Measurements from ENCODE around the gene SCGN.

SCGN gene

GRCh38 chr6:25685896-25686295 lies 33.9 kb downstream of the SCGN start:
- TF ChIP-seq TCF12 (IDR thresholded peaks at IDR 0.05; ENCODE audit: low read depth) (no peak), RAD21 (IDR thresholded peaks at IDR 0.05; ENCODE audit: low read depth) (no peak)

- no peak for TF ChIP-seq TEAD4 (IDR thresholded peaks at IDR 0.05)
- no peak for TF ChIP-seq NFIC (IDR thresholded peaks at IDR 0.05)
- TF ChIP-seq CREB1 (IDR thresholded peaks at IDR 0.05; ENCODE audit: low read depth): no peak
- TF ChIP-seq FOXM1 (IDR thresholded peaks at IDR 0.05; ENCODE audit: borderline replicate concordance, low read depth): no peak
- no peak for TF ChIP-seq EP300 (IDR thresholded peaks at IDR 0.05; ENCODE audit: borderline replicate concordance)
- TF ChIP-seq TAF1 (IDR thresholded peaks at IDR 0.05; ENCODE audit: low read depth): no peak
- TF ChIP-seq TCF12 (IDR thresholded peaks at IDR 0.05; ENCODE audit: low read depth): no peak
- no peak for TF ChIP-seq ZBTB7A (IDR thresholded peaks at IDR 0.05; ENCODE audit: low read depth)
- no peak for TF ChIP-seq RAD21 (IDR thresholded peaks at IDR 0.05; ENCODE audit: low read depth)
- no peak for TF ChIP-seq CEBPB (IDR thresholded peaks at IDR 0.05)
These were observed 34.8 kb downstream of the SCGN start for GRCh38 chr6:25686856-25687255.

- TF ChIP-seq ZBTB7A (IDR thresholded peaks at IDR 0.05; ENCODE audit: low read depth): no peak
- TF ChIP-seq EP300 (IDR thresholded peaks at IDR 0.05; ENCODE audit: borderline replicate concordance): no peak
- TF ChIP-seq RAD21 (IDR thresholded peaks at IDR 0.05; ENCODE audit: low read depth): no peak
- no peak for TF ChIP-seq CREB1 (IDR thresholded peaks at IDR 0.05; ENCODE audit: low read depth)
- no peak for TF ChIP-seq TEAD4 (IDR thresholded peaks at IDR 0.05)
- no peak for TF ChIP-seq YY1 (IDR thresholded peaks at IDR 0.05; ENCODE audit: low read depth)
- no peak for TF ChIP-seq REST (IDR thresholded peaks at IDR 0.05; ENCODE audit: low read depth)
- TF ChIP-seq FOXM1 (IDR thresholded peaks at IDR 0.05; ENCODE audit: borderline replicate concordance, low read depth): no peak
- no peak for TF ChIP-seq MAX (IDR thresholded peaks at IDR 0.05)
- no peak for TF ChIP-seq TAF1 (IDR thresholded peaks at IDR 0.05; ENCODE audit: low read depth)
- no peak for TF ChIP-seq NFIC (IDR thresholded peaks at IDR 0.05)
- no peak for TF ChIP-seq USF1 (IDR thresholded peaks at IDR 0.05)
- TF ChIP-seq CEBPB (IDR thresholded peaks at IDR 0.05): no peak
- no peak for TF ChIP-seq TCF12 (IDR thresholded peaks at IDR 0.05; ENCODE audit: low read depth)
- no peak for TF ChIP-seq EGR1 (IDR thresholded peaks at IDR 0.05)
These were observed 38.0 kb downstream of the SCGN start for GRCh38 chr6:25689966-25690365.

GRCh38 chr6:25691894-25692293 lies 39.9 kb downstream of the SCGN start:
- no peak for TF ChIP-seq CEBPB (IDR thresholded peaks at IDR 0.05)
- no peak for TF ChIP-seq REST (IDR thresholded peaks at IDR 0.05; ENCODE audit: low read depth)
- no peak for TF ChIP-seq TCF12 (IDR thresholded peaks at IDR 0.05; ENCODE audit: low read depth)
- no peak for TF ChIP-seq USF1 (IDR thresholded peaks at IDR 0.05)
- TF ChIP-seq MAX (IDR thresholded peaks at IDR 0.05): no peak
- no peak for TF ChIP-seq EGR1 (IDR thresholded peaks at IDR 0.05)
- TF ChIP-seq CREB1 (IDR thresholded peaks at IDR 0.05; ENCODE audit: low read depth): no peak
- TF ChIP-seq TAF1 (IDR thresholded peaks at IDR 0.05; ENCODE audit: low read depth): no peak
- no peak for TF ChIP-seq EP300 (IDR thresholded peaks at IDR 0.05; ENCODE audit: borderline replicate concordance)
- TF ChIP-seq FOXM1 (IDR thresholded peaks at IDR 0.05; ENCODE audit: borderline replicate concordance, low read depth): no peak
- no peak for TF ChIP-seq ZBTB7A (IDR thresholded peaks at IDR 0.05; ENCODE audit: low read depth)
- TF ChIP-seq TEAD4 (IDR thresholded peaks at IDR 0.05): no peak

GRCh38 chr6:25692472-25692871 lies 40.5 kb downstream of the SCGN start:
- TF ChIP-seq TAF1 (IDR thresholded peaks at IDR 0.05; ENCODE audit: low read depth) (no peak), EP300 (IDR thresholded peaks at IDR 0.05; ENCODE audit: borderline replicate concordance) (no peak), REST (IDR thresholded peaks at IDR 0.05; ENCODE audit: low read depth) (no peak), EGR1 (IDR thresholded peaks at IDR 0.05) (no peak), RAD21 (IDR thresholded peaks at IDR 0.05; ENCODE audit: low read depth) (no peak), MAX (IDR thresholded peaks at IDR 0.05) (no peak), YY1 (IDR thresholded peaks at IDR 0.05; ENCODE audit: low read depth) (no peak), CEBPB (IDR thresholded peaks at IDR 0.05) (no peak), ZBTB7A (IDR thresholded peaks at IDR 0.05; ENCODE audit: low read depth) (no peak), FOXM1 (IDR thresholded peaks at IDR 0.05; ENCODE audit: borderline replicate concordance, low read depth) (no peak), USF1 (IDR thresholded peaks at IDR 0.05) (no peak), CREB1 (IDR thresholded peaks at IDR 0.05; ENCODE audit: low read depth) (no peak), NFIC (IDR thresholded peaks at IDR 0.05) (no peak), TEAD4 (IDR thresholded peaks at IDR 0.05) (no peak), TCF12 (IDR thresholded peaks at IDR 0.05; ENCODE audit: low read depth) (no peak)
